HG02870 (cell line): ENCODE data around the gene DUSP1.

Source experiments
- ATAC-seq: cut with Tn5 transposase; IDR thresholded peaks from one replicate; pipeline ENCODE4 v1.9.1; 2021; ENCODE audit warnings: mild to moderate bottlenecking, moderate library complexity; ENCODE audit not compliant: unreplicated experiment

The DUSP1 gene

GRCh38 chr5:172782169-172783039 lies 11.4 kb upstream of the DUSP1 start:
- ATAC-seq = no peak

GRCh38 chr5:172779691-172780341 lies 8.8 kb upstream of the DUSP1 start:
- ATAC-seq = no peak

DNA sequence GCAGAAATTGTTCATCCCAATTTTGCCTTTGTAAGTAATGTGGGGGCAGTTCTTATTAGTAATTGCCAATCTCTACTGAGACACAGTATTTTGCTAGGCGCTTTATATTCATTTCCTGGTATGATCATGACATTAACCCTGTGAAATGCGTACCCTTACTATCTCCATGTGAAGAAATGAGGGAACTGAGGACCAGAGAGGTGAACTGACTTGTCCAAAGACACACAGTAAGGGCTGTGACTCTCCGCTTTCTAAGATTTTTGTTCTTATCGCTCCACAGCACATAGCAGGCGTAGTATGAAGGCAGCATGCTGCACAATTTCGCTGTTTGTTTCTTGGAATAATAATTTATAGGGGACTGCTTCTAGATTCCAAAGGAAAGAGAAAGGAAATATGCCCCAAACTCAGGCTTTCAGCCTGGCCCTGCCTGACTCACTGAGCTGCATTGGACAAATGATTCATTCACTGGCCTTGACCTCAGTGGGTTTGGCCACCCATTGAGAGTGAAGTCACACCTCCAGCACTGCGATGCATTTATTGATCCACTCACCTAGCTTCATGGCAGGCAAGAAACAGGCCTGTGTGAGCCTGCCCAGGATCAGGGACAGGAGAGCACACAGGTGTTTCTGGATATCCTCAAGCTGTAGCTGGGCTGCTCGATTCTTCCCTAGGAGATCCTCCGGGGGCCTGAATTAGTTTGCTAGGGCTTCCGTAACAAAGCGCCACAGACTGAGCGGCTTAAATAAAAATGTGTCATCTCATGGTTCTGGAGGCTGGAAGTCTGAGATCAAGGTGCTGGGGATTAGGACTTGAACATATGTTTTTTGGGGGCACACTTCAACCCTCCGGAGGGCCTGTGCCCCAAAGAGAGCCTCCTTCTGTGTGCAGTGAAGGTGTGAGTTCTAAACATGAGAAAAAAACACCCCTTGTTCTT lies 7.2 kb upstream of the DUSP1 start:
- no peak for ATAC-seq

DNA sequence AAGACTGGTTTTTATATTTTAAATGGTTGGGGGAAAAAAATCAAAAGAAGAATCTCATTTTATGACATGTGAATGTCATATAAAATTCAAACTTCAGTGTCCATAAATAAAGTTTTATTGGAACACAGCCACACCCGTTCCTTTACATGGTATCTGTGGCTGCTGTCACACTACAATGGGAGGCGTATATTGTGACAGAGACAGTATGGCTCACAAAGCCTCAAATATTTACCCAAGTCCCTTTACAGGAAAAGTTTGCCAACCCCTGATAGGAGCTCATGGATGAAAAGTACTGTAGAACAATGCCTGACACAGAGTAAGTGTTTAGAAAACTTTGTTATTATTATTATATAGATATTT lies 5.2 kb upstream of the DUSP1 start:
- ATAC-seq = no peak

DNA sequence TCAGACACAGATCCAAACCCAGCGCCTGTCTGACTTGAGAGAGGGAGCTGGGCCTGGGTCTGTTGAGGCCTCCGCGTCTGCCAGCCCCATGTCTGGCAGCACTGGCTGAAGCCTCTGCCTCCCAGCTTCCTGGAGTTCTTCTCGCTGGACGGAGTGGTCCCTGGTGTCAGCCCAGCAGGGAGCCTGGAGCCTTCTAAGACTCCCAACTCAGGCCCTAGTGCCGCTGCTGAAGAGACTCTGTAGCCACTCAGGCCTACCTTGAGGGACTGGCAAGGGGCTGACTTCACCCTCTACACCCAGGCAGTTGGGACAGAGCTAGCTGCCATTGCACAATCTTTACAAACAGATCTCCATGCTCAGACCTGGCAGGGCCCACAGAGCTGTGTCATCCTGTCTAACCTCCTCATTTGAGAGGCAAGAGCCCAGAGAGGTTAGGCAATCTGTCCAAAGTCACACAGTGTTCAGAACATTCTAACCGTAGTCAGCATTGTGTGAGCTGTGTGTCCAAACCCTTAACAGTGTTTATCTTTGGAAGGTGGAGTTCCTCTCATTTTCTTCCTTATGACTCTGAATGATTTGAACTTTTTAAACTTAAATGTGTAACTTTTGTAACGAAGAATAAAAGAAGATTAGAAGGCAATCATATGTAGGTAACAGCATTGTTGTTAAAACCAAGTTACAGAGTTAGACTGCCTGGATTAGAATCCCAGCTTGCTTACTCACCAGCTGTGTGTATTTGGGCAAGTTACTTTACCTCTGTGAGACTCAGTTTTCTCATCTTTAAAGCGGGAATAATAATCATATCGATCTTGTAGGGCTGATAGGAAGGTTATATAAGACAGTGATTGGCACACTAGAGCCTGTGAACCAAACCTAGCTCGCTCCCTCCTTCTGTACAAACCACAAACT lies 4.6 kb upstream of the DUSP1 start:
- no peak for ATAC-seq

GRCh38 chr5:172774561-172775315 lies 3.7 kb upstream of the DUSP1 start:
- ATAC-seq = no peak

DNA sequence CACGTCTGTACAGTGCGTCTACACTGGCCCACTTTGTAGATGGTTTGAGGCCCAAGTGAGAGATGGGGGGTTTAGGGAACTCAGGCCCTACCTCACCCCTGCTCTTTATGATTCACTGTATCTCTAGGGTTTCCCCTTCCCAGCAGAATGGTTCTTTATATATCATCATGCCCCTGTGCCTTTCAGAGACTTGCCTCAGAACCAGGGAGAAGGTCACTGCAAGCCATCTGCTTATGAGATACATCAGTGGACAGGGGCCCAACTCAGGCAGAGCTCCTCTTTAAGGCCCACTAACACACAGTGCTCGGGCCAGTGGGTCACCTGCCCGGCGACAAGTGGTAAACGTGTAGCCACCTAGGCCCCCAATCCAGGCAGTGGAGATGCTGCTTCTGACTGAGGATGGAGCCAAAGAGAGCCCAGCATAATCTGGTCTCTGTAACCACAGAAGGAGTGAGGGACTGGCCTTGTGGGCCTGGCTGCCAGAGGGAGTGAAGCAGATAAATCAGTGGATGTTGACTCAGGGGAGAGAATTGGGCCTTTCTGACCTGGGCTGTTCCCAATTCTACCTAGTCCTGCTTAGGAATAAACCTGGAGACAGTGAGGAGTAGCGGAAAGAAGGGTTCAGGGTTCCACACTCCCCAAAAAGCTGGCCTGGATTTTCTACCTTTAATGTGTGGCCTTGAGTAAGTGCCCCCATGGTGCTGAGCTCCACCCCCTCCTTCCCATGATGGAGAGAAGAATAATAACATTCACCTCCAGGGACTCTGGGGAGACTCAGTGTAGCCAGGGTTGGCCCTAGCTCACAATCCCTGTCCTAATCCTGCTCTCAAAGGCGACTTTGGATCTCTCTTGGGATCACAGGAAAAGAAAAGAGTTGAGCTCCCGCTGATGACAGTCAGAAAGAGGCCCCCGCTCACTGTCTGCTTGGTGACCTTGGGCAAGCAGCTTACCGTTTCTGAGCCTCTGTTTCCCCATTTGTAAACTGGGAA lies 2.8 kb upstream of the DUSP1 start:
- no peak for ATAC-seq

DNA sequence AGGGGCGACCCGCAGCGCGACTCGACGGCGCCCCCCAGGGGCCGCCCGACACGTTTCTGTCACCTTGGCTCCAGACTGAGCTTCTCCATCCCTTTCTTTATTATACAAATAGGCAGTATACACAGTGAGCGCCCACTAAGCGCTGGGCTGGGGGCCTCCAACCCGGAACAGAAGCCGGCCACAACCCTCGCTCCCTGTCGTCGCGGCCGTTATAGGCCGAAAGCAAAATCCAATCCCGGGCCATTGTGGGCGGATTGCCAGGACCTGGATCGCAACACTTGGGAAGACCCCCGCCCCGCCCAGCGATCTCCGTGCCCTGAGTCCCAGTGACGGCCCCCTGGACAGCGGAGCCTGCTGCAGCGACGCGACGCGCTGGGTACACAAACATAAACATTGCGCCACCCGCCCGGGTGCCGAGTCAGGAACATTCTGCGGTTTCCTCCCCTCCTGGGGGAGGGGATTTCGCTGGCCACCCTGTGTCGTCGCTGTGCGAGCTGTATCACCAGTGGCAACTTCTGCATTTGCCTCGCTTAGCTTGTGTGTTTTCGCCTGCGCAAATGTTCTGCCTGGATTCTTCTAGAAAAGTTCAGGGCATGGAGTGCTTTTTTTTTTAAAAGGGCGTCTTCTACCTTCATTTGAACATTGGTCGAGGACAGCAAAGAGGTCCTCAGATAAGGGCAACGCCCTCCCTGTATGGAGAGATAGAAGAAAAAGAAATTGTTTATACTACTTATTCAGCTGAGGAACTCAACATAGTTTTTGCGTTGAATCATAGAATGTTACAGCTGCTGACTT lies 1.3 kb upstream of the DUSP1 start:
- no peak for ATAC-seq

DNA sequence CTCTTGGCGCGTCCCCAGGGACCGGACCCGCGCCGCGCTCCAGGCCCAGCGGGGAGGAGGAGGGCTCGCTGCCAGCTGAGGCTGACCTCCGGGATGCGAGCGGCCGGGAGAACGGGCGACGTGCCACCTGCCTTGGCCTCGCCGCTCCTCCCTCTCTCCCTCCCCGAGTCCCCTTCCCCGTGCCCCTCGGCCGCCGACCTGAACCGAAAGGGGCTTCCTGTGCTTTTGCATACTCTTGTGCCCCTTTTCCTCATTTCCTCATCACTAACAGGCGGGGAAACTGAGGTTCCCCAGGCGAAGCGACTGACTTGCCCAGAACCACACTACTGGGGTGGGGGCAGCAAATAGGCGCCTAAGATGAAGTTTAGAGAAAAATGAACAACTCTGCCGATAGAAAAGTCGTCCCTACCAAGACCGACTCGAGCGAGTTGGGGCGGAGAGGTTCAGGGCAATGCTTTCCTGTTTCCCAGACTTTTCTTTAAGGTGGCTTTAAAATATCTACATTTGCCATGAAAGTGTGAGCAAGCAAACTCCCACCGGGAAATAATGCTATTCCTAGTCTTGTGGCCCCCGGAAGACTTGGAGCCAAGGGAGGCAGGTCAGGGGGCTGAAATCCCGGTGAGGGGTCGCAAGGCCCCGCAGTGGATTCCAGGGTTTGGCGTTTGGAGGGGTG lies 580 bp upstream of the DUSP1 start:
- no peak for ATAC-seq

- no peak for ATAC-seq
Observed at GRCh38 chr5:172770374-172770674, 671 bp downstream of the DUSP1 start.

- no peak for ATAC-seq
Observed at GRCh38 chr5:172769616-172770373, 1.2 kb downstream of the DUSP1 start.

DNA sequence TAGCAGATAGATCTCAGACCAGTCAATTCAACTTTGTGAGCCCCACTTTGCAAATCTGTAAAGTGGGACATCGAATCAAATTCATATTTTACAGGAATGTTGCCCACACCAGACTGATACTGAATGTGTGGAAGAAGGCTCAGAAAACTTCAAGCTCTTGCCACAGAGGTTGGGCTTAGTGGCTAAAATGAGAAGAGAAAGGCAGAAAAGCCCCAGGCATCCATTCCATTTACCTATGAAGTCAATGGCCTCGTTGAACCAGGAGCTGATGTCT lies 1.7 kb downstream of the DUSP1 start:
- ATAC-seq = no peak

DNA sequence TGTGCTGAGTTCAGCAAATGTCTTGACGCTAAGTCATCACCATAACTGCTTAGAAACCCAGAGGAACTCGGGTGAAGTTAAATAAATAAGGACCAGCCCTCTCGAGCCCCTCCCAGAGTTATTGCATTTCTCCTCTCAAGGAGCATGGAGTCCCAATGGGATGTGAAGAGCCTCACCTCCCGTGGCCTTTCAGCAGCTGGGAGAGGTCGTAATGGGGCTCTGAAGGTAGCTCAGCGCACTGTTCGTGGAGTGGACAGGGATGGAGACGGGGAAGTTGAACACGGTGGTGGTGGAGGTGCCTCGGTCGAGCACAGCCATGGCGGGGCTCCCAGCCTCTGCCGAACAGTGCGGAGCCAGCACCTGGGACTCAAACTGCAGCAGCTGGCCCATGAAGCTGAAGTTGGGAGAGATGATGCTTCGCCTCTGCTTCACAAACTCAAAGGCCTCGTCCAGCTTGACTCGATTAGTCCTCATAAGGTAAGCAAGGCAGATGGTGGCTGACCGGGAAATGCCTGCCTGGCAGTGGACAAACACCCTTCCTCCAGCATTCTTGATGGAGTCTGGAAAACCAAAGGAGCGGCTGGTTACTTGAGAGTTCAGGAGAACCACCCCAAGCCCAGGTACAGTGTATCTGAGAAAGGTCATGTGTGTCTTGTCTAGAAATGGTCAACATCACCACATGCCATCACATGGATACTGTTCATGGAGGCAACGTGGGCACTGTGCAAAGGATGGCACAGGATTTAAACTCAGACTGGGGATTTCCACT lies 2.2 kb downstream of the DUSP1 start:
- ATAC-seq = no peak

DNA sequence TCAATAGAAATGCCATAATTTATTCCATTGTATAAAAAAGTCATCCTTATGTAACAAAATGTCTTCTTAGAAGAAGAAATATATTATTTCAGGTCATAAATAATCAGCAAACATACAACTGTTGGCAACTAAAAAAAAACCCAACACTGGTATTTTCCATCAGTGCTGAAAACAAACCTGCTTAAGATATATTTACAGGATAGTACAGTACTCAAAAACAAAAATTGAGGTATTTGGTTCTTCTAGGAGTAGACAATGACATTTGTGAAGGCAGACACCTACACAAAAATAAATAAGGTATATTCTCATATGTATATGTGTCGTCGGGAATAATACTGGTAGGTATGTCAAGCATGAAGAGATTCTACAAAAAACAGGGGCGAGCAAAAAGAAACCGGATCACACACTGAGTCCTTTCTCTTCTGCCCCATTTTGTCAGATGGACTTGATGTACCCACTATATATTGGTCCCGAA lies 2.9 kb downstream of the DUSP1 start:
- no peak for ATAC-seq

DNA sequence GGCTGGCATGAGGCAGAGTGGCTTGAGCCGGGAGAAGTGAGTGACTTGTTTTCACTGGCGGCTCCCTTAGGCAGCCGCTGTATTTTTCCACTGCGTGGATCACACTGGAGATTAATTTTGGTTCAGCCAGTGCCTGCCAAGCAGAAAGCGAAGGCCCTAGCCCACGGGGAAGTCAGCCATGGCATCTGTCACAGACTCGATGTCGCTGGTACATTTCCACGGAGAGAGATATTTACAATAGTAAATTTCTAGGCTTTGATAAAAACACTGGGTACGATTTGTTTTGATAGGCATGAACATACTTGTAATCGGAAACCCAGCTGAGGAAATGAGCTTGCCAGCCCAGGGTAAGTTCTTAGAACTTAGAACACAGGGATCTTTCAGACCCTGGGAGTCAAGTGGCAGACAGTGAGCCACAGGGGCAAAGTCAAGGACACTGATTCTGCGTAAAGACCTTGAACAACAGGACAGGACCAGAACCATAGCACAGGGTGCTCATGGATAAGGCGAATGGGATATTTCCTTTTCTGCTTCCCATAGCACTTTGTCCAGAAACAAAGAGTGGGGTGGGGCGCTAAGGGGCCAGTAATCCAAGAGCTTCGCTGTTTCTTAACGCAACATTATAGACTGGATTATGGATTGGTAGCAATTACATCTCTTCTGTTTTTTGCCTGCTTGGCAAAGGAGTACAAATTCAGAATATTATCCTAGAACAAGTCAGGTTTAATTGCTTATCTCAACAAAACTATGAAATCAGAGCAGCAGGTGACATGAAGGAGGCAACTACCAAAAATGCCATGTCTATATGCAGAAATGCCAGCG lies 4.5 kb downstream of the DUSP1 start:
- no peak for ATAC-seq
